Suprapubic skin (tissue), 4 donors: ENCODE measurements around the gene IGF2BP3. TPM values are rescaled to one million over a fixed set of nuclear protein-coding genes. Genes with fewer than 3 reads are reported as not detected.

ENCODE experiments used
- DNase-seq, 2 donors: peaks; one replicate each; pipeline ENCODE4 v3.0.0-alpha.2; 2019; ENCODE audit warnings: low spot score in 2 of 2
- H3K27ac ChIP-seq: fragments of 200-600 bp; sonication (generic); one replicate; pipeline ENCODE4 v1.5.1; 2019
- H3K27me3 ChIP-seq: fragments of 200-600 bp; sonication (generic); one replicate; pipeline ENCODE4 v1.5.1; 2019
- H3K36me3 ChIP-seq: fragments of 200-600 bp; sonication (generic); one replicate; pipeline ENCODE4 v1.5.1; 2019
- H3K4me1 ChIP-seq: fragments of 200-600 bp; sonication (generic); one replicate; pipeline ENCODE4 v1.5.1; 2019
- H3K4me3 ChIP-seq: fragments of 200-600 bp; sonication (generic); one replicate; pipeline ENCODE4 v1.5.1; 2019; ENCODE audit warnings: mild to moderate bottlenecking
- H3K9me3 ChIP-seq: fragments of 200-600 bp; sonication (generic); one replicate; pipeline ENCODE4 v1.5.1; 2019
- CTCF ChIP-seq, 2 donors: fragments of 200-600 bp in 1 of 2; fragments of 450-650 bp in 1 of 2; sonication (generic) in 1 of 2; IDR thresholded peaks; one replicate each; pipeline ENCODE4 v1.5.1; 2016 to 2019; ENCODE audit warnings: antibody characterized with exemption in 2 of 2, mild to moderate bottlenecking in 1 of 2, moderate library complexity in 1 of 2
- EP300 ChIP-seq: sonication (generic); formaldehyde crosslinking; IDR thresholded peaks from one replicate; pipeline ENCODE4 v1.6.1; 2017; ENCODE audit warnings: antibody characterized with exemption
- POLR2A ChIP-seq, 2 donors: fragments of 450-650 bp; IDR thresholded peaks; one replicate each; pipeline ENCODE4 v1.6.1; 2017; ENCODE audit warnings: antibody characterized with exemption in 2 of 2, mild to moderate bottlenecking in 2 of 2, moderate library complexity in 2 of 2
- POLR2AphosphoS5 ChIP-seq, 3 donors: sonication (generic); formaldehyde crosslinking; IDR thresholded peaks; one replicate each; pipeline ENCODE4 v1.6.1; 2017; ENCODE audit warnings: antibody characterized with exemption in 3 of 3
- WGBS: methylation state at CpG from one replicate; pipeline ENCODE4 v1.1.5; 2018; 5-methylcytosine and 5-hydroxymethylcytosine counted together
- total RNA-seq, 4 donors: library from RNA; depleted of rRNA; stranded (reverse); fragments of >200 nt; gene quantifications; one replicate each; pipeline ENCODE4 v1.1.0, GENCODE V29; 2016

IGF2BP3 gene
- total RNA-seq, 4 donors from 2014 or later: 0.47 to 1.9 TPM; not detected in 2

DNA sequence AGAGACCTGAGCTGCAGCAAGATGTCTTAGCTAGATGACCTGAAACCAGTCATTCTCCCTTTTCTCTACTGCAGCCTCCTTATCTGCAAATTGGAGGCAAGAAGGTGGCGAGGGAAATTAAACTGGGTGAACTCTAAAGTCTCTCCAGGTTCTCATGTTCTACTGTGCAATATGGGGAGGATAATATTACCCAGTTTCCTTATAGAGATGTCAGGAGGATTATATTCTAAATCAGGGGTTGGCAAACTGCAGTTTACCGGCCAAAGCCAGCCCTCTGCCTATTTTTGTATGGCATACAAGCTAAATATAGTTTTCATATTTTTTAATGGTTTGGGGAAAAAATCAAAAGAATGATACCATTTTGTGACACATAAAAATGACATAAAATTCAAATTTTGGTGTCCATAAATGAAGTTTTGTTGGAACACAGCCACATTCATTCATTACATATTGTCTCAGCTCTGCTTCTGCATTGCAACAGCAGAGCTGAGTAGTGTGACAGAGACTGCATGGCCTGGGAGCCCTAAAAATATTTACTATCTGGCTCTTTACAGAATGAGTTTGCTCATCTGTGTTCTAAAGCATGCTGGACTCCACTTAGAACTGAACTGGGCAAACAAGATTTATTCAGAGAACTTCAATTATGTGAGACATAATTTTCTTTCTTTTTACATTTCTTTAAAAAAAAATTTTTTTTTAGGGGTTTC lies 190.3 kb downstream of the IGF2BP3 start:
- Histone ChIP-seq H3K36me3 (peaks cover 34% of the 10 kb centered on the region), H3K9me3 (no peaks in the 10 kb centered on the region), H3K4me1 (no peaks in the 10 kb centered on the region), H3K27me3 (no peaks in the 10 kb centered on the region), H3K4me3 (no peak overlapping the region), H3K27ac (no peak overlapping the region)
- WGBS: 91% methylated on average over 2 of the region's 2 CpGs
- no peak for TF ChIP-seq POLR2A (IDR thresholded peaks at IDR 0.05)
- TF ChIP-seq POLR2AphosphoS5 (IDR thresholded peaks at IDR 0.05): no peak
- TF ChIP-seq EP300: no peak
- no peak for TF ChIP-seq CTCF (IDR thresholded peaks at IDR 0.05)
- no peak for DNase-seq

DNA sequence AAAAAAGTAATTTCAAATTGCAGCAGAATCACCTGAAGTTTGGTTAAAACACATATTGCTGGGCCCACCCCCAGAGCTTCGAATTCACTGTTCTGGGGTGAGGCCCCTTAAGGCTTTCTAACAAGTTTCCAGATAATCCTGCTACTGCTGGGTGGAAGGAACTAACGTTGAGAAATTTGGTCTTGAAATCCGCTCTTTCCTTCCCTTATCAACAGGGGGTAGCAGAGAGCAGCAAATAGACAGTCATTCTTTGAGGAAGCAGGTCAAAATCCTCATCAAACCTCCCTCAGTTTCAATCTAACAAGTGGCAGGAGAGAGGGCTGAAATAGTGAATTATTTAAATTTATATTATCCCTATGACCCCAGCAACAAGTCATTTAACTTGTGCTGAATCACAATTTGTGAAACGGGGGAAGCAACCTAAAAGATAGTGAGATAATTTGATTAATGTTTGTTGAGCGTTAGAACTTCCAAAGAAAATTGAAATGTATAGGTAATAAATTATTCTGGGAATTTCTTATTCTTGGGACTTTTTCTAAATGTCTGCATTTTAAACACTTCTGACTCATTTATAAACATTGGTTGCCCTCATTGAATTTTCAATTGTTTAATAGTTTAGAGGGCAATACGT lies 192.8 kb downstream of the IGF2BP3 start:
- no peak overlapping the region for H3K27ac ChIP-seq
- no peak overlapping the region for H3K4me3 ChIP-seq
- H3K4me1 ChIP-seq: no peaks in the 10 kb centered on the region
- no peaks in the 10 kb centered on the region for H3K9me3 ChIP-seq
- H3K36me3 ChIP-seq: peaks cover 54% of the 10 kb centered on the region
- WGBS: 43% methylated on average over 6 of the region's 6 CpGs
- no peak for DNase-seq
- TF ChIP-seq CTCF (IDR thresholded peaks at IDR 0.05): peak; percentile 17 to 62
- TF ChIP-seq POLR2A (IDR thresholded peaks at IDR 0.05): no peak
- no peaks in the 10 kb centered on the region for H3K27me3 ChIP-seq

GRCh38 chr7:23276947-23277346 lies 193.3 kb downstream of the IGF2BP3 start:
- H3K27me3 ChIP-seq: no peaks in the 10 kb centered on the region
- 86% methylated on average over 3 of the region's 3 CpGs for WGBS
- H3K4me1 ChIP-seq: no peaks in the 10 kb centered on the region
- no peak overlapping the region for H3K4me3 ChIP-seq
- peaks cover 60% of the 10 kb centered on the region for H3K36me3 ChIP-seq
- no peaks in the 10 kb centered on the region for H3K9me3 ChIP-seq
- DNase-seq: no peak
- no peak overlapping the region for H3K27ac ChIP-seq
- no peak for TF ChIP-seq CTCF (IDR thresholded peaks at IDR 0.05)
- TF ChIP-seq POLR2A (IDR thresholded peaks at IDR 0.05): no peak

- 77% methylated on average over 5 of the region's 5 CpGs for WGBS
- TF ChIP-seq POLR2A (IDR thresholded peaks at IDR 0.05) (no peak), POLR2AphosphoS5 (IDR thresholded peaks at IDR 0.05) (no peak), CTCF (IDR thresholded peaks at IDR 0.05) (no peak), EP300 (no peak)
- Histone ChIP-seq H3K27me3 (no peaks in the 10 kb centered on the region), H3K4me1 (no peaks in the 10 kb centered on the region), H3K9me3 (no peaks in the 10 kb centered on the region), H3K4me3 (no peak overlapping the region), H3K36me3 (peaks cover 63% of the 10 kb centered on the region), H3K27ac (no peak overlapping the region)
- DNase-seq: no peak
These were observed 193.9 kb downstream of the IGF2BP3 start for GRCh38 chr7:23276376-23276775.

DNA sequence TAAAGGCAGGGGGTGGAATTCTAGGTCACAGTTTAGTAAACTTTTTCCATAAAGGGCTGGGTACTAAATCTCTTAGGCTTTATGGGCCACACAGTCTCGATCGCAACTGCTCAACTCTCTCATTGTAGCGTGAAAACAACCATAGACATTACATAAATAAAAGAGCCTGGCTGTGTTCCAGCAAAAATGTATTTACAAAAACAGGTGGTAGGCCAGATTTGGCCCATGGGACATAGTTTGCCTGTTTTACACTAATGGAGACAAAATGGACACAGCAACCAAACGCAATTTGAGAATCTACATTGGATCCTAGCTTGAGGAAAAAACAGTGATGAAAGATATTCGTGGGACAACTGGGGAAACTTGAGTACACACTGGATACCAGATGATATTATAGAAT lies 194.4 kb downstream of the IGF2BP3 start:
- DNase-seq: no peak
- Histone ChIP-seq H3K27me3 (no peaks in the 10 kb centered on the region), H3K9me3 (no peaks in the 10 kb centered on the region), H3K4me3 (no peak overlapping the region), H3K27ac (no peak overlapping the region), H3K4me1 (no peaks in the 10 kb centered on the region), H3K36me3 (peaks cover 68% of the 10 kb centered on the region)
- TF ChIP-seq EP300 (no peak), POLR2AphosphoS5 (IDR thresholded peaks at IDR 0.05) (no peak), CTCF (IDR thresholded peaks at IDR 0.05) (no peak), POLR2A (IDR thresholded peaks at IDR 0.05) (no peak)
- 75% methylated on average over 5 of the region's 5 CpGs for WGBS
